Peyer's patch (tissue), 4 donors: Measurements from ENCODE around the gene RELCH.

Experiments used
- POLR2A ChIP-seq, 2 donors: fragments of 450-650 bp; IDR thresholded peaks; one replicate each; pipeline ENCODE4 v1.5.1; 2017; ENCODE audit warnings: antibody characterized with exemption in 2 of 2, mild to moderate bottlenecking in 2 of 2, moderate library complexity in 2 of 2
- TF ChIP-seq, protein P1 (sequence below), 6 experiments: fragments of 450-650 bp in 4 of 6; fragments of 200-600 bp in 2 of 6; sonication (generic) in 1 of 6; IDR thresholded peaks; one replicate each; pipeline ENCODE4 v1.5.1; 2017 to 2019; ENCODE audit warnings: antibody characterized with exemption in 6 of 6, mild to moderate bottlenecking in 3 of 6, moderate library complexity in 1 of 6

- no peak for TF ChIP-seq POLR2A (IDR thresholded peaks at IDR 0.05)
- TF ChIP-seq, protein P1, sequence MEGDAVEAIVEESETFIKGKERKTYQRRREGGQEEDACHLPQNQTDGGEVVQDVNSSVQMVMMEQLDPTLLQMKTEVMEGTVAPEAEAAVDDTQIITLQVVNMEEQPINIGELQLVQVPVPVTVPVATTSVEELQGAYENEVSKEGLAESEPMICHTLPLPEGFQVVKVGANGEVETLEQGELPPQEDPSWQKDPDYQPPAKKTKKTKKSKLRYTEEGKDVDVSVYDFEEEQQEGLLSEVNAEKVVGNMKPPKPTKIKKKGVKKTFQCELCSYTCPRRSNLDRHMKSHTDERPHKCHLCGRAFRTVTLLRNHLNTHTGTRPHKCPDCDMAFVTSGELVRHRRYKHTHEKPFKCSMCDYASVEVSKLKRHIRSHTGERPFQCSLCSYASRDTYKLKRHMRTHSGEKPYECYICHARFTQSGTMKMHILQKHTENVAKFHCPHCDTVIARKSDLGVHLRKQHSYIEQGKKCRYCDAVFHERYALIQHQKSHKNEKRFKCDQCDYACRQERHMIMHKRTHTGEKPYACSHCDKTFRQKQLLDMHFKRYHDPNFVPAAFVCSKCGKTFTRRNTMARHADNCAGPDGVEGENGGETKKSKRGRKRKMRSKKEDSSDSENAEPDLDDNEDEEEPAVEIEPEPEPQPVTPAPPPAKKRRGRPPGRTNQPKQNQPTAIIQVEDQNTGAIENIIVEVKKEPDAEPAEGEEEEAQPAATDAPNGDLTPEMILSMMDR (IDR thresholded peaks at IDR 0.05) = no peak
Measured at GRCh38 chr18:62324181-62324828, 137.2 kb downstream of the RELCH start.
